HG03460 (cell line): Measurements from ENCODE around the gene ARHGEF10L.

Experiments used
- ATAC-seq: cut with Tn5 transposase; IDR thresholded peaks from one replicate; pipeline ENCODE4 v1.9.1; 2021; ENCODE audit not compliant: unreplicated experiment

The ARHGEF10L gene

DNA sequence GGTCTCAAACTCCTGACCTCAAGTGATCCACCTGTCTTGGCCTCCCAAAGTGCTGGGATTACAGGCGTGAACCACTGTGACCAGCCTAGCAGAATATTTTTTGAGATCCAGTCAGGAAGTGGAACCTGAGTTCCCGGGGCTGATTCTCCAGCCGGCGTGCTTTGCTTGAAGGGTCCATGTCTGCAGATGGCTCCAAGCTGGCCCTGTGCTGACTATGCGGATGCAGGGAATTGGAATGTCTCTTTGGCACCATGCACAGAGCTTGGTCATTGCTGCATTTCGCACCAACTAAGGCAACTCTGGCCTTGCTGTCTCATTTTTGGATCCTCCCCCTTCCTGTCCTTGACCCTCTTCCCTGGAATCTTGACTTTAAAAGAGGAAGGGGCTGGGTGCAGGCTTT is 28.1 kb downstream of the ARHGEF10L start:
- ATAC-seq, result no peak

GRCh38 chr1:17568014-17568900 is 28.8 kb downstream of the ARHGEF10L start:
- no peak for ATAC-seq

DNA sequence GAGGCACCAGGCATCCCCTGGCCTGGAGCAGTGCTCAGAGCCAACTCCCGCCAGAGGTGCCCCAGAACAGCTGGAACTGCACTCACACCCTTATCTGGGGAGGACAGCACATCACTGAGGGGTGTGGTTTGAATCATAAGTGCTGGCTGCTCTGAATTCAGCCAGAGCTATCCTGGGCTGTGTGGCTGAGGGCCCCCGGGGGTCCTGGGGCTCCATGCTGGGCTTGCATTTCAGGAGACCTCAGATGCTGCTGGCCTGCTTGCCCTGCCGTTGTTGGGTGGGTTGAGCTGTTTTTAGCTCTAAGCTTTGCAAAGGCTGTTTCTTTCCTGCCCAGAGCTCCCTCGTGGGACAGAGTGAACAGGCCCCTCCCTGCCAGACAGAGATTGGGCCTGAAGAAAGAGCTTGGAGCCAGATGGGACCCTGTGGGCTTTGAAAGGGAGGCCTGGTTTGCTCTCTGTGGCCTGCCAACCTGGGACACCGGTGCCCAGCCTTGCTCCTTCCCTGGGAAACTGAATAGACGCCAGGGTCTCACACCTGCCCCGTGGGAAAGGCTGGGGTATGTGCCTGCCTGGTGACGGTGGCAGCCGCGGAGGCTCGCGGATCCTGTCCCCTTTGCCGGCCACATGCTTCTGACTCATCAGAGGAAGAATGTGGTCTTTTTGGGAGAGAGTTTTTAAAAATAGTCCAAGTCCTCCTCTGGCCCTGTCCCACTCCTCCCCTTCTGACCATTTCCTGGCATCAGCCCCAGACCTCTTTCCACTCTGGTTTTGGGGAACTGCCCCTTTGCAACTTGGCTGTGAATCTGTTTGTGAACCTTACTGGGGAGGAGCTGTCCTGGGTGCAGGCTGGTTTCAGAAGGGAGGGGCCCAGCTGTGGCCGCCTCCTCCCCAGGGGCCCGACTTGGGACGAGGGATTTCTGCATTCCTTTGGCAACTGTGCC is 30.0 kb downstream of the ARHGEF10L start:
- ATAC-seq, result no peak

DNA sequence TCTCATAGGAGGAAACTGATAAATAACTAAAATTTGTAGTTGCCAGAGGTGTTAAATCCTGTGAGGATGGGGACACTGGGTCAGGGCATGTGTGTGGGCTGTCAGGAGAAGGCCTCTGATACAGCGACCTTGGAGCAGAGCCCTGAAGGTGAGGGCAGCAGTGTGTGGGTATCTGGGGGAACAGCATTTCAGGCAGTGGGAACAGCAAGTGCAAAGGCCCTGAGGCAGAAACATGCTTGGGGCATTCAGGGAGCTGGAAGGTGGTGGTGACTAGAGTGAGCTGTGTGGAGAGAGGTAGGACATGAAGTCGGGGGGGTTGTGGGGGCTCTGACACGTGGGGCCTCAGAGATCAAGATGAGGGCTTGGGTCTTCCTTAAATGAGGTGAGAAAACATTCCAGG is 30.7 kb downstream of the ARHGEF10L start:
- no peak for ATAC-seq

DNA sequence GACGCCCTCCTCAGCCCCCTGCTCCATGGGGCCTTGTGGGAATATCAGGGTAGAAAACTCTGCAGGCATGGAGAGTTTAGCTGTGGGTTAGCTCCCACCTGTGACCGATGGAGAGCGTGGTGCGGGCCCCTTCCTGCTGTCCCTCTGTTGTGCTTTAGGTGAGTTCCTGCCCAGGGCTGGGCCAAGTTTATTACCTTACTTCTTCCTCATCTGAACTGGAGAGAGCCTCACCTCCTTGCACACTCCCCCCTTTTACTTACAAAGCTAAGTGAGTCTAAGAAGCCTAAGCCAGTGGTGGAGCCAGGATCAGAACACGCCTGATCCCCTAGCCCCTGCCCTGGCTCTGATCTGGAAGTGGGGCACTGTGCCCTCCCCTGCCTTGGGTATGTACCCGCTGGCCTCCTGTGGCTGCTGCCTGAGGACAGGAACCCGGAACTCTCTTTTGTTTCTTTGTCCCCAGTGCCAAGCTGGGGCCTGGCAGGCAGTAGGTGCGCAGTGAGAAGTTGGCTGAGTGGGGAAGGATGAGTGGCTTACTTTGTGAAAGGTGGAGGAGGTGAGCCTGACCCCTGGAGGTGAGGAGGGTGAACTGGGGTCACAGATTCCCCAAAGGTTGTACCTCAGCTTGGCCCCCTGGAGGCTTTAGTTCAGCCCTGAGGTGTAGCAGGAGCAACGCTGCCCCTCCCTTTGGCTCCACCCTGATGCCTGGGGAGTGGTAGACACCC is 32.9 kb downstream of the ARHGEF10L start:
- ATAC-seq, result no peak

- no peak for ATAC-seq
These were observed 34.1 kb downstream of the ARHGEF10L start for GRCh38 chr1:17573518-17574041.

DNA sequence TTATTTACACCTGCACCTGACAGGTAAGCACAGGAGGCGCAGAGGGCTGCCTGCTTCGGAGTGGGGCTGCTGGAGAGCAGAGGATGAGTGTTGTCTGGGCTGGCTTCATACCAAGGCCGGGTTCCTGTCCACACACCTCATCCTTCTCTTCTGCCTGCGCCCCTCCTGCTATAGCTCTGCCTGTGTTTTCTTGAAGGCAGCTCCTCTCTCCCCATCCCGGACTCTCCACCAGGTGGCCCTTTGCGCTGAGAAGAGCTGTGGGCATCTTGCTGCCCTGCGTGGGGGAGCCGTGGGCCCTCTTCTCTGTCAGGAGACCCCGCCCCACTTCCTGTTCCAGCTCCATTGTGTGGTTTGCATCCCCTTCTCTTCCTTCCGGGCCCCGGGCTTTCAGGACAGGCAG is 35.0 kb downstream of the ARHGEF10L start:
- ATAC-seq, result no peak

- no peak for ATAC-seq
These were observed 36.5 kb downstream of the ARHGEF10L start for GRCh38 chr1:17575797-17576518.

DNA sequence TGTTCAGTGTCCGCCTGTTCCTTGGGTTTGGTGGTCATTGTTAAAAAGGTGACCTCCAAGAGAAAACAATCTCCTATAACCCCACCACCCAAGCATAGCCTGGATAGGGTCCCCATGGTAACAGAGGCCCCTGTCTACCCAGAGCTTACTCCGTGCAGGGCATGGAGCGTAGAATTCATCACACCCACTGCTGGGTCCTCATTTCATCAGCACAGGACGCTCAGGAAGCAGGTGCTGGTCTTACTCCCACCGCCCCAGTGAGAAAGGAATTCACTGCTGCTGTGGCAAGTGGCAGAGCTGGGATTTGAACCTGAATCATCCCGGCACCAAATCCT is 37.0 kb downstream of the ARHGEF10L start:
- ATAC-seq, result no peak

DNA sequence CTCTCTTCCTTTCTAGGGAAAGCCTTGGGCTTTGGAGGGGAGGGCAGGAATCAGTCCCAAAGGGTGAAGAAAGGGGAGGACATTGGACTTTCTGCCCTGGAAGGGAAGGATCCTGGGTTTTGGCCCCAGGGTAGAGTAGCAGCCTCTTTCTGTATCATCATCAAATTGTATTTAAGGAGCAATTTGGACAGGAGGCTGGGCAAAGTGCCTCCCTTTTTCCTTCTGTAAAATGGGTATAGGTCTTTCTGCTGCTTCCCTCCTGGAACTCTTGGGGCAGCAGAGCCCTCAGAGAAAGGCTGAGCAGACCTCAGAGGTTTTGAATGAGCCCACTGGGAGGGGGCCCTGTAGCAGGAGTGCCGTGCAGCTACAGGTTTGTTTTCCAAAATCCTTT is 38.4 kb downstream of the ARHGEF10L start:
- no peak for ATAC-seq

- ATAC-seq, result no peak
These were observed 40.7 kb downstream of the ARHGEF10L start for GRCh38 chr1:17579951-17580939.

DNA sequence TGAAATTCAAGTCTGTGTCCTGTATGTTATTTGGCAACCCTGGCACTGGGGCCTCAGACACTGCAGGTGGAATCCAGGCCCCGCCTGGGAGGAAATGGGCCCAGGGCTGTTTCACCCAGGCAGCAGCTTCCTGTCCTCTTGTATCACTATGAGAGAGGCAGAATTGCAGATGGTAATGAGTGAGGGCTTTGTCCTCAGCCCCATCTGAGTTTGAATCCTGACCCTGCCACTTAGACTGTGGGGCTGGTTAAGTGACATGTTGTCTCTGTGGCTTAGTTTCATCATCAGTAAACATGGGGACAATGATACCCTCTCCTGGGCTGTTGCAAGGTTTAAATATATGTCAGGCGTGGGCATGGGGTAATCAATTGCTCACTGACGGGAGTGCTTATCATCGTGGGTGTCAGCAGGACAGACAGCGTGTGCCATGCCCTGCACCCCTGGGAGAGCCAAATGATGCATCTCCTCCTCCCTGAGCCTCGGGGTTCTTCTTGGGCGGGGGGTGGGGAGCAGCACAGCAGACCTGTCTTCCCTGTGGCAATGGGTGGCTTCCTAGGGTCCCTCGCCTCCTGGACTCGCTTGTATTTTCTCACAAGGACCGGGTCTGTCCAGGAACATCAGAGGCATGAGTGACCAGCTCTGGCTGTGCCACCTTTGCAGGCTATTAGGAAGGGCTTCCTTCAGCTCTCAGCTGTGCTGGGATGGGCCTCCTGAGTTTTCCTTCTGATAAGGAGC is 42.1 kb downstream of the ARHGEF10L start:
- no peak for ATAC-seq

DNA sequence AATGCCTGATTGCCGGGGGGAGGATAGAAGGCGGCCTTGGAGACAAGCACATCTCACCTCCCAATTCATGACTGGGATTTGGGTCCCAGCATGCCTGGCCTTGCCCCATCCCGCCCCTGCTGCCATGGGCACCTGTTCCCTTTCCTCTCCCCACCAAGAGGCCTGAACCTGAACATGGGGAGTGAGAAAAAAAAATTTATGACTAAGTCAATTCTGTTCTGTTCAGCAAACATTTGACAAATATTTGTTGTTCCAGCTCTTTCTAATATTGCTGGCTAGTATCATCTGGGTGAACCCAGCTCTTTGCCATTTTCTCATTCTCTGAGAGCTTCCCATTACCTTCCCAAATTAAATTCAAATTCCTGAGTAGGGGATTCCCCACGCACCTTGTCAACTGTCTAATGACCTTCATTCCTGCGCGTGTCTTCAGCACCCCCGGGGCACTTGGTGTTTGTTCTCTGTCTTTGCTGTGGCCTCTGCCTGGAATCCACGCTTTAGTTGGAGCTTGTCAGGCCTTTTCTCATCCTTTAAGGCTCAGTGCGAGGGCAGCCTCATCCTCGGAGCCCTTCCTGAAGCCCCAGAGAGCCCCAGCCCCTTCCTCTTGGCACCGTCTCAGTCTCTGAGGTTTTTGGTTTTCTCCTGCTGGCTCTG is 42.8 kb downstream of the ARHGEF10L start:
- no peak for ATAC-seq

DNA sequence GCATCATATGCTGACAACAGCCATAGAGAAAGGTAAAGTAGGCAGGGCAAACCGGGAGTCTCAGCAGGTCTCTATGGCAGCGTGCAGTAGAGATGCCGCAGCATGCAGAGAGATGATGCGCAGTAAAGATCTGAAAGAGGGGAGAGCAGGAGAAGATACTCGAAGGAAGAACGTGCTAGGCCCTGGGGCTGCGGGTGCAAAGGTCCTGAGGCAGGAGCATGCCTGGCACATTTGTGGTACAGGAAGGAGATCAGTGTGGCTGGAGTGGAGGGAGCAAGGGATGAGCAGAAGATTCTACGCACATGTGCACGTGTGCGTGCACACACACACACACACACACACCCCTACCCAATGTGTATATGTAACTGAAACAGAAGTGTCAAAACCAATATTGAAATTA is 45.0 kb downstream of the ARHGEF10L start:
- no peak for ATAC-seq

GRCh38 chr1:17585266-17585987 is 45.9 kb downstream of the ARHGEF10L start:
- ATAC-seq, result no peak

- no peak for ATAC-seq
These were observed 46.9 kb downstream of the ARHGEF10L start for GRCh38 chr1:17586172-17586964.

GRCh38 chr1:17587693-17588047 is 48.2 kb downstream of the ARHGEF10L start:
- no peak for ATAC-seq
